Measurements from ENCODE around the gene RIMOC1.

GRCh38 chr5:41921874-41922273 lies 17.7 kb downstream of the RIMOC1 start:
- TF ChIP-seq CTCF (IDR thresholded peaks at IDR 0.05) (no peak), POLR2A (IDR thresholded peaks at IDR 0.05) (no peak)
